Measurements from ENCODE around the gene UBAC2. TPM values are rescaled to one million over a fixed set of nuclear protein-coding genes. Genes with fewer than 3 reads are reported as not detected.

UBAC2 gene
- total and polyA plus RNA-seq, 4 experiments from 2014 or later: 88.4 to 161 (median 101) TPM

- peaks cover 46 to 51% of the 10 kb centered on the region in 2 donors for H3K36me3 Mint-ChIP-seq
These were observed 131.8 kb downstream of the UBAC2 start for GRCh38 chr13:99332456-99332855.

DNA sequence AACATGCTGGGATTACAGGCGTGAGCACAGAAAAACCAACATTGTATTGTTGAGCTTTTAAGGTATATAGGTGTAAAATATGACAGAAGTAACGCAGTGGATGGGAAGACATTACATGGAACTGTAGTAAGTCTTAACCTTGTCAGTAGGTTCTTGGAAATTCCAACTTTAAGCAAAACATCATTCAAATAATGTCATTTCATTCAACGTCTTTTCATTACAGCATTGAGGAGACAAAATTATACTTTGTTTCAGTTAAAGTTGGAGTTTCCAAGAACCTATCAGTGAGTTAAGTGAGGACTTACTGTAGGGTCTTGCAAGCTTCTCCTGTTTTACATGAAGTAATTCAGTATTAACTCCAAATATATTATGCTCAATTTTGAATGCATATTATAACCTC lies 133.6 kb downstream of the UBAC2 start:
- ChIA-PET POLR2A (ENCODE audit: partially characterized antibody) (interaction anchor here (0.9 to 3.6 kb wide), 13 partner anchors 9 to 129 kb away, joined by 3 to 31 read pairs (median 5); partner anchors contain the start of gene GPR183), CTCF (ENCODE audit: partially characterized antibody) (interaction anchor here (1.0 to 4.6 kb wide), 7 partner anchors 9 to 103 kb away, joined by 3 to 17 read pairs (median 4); no protein-coding TSS in a partner anchor)
- Mint-ChIP-seq H3K27ac (peak overlapping the region in 1 of 7 donors; percentile 65), H3K4me3 (no peak overlapping the region), H3K36me3 (peaks cover 51 to 60% of the 10 kb centered on the region in 2 donors), H3K9me3 (no peaks in the 10 kb centered on the region), H3K27me3 (no peaks in the 10 kb centered on the region), H3K4me1 (peaks cover 41 to 79% (median 62%) of the 10 kb centered on the region in 4 donors)
- no peak for DNase-seq
- Histone ChIP-seq H3K36me3 (ENCODE audit: insufficient read depth, low read length) (peaks cover 5% of the 10 kb centered on the region), H3K27ac (ENCODE audit: low read depth, low read length) (no peak overlapping the region), H3K4me3 (ENCODE audit: low read length in 2 of 2) (no peak overlapping the region), H3K9me3 (ENCODE audit: control insufficient read depth in 1 of 2, low read length in 2 of 2) (no peaks in the 10 kb centered on the region), H3K4me1 (ENCODE audit: insufficient read depth, low read length) (peaks cover 54% of the 10 kb centered on the region), H3K27me3 (ENCODE audit: insufficient read depth, low read length) (no peaks in the 10 kb centered on the region)
- intact Hi-C loops (cut with micrococcal nuclease): no loop called here

More at GRCh38 chr13:99332456-99332855, 131.8 kb downstream of the UBAC2 start:
- Histone ChIP-seq H3K9me3 (ENCODE audit: control insufficient read depth in 1 of 2, low read length in 2 of 2) (no peaks in the 10 kb centered on the region), H3K4me1 (ENCODE audit: insufficient read depth, low read length) (peaks cover 39% of the 10 kb centered on the region), H3K27ac (ENCODE audit: low read depth, low read length) (no peak overlapping the region), H3K27me3 (ENCODE audit: insufficient read depth, low read length) (no peaks in the 10 kb centered on the region), H3K36me3 (ENCODE audit: insufficient read depth, low read length) (peaks cover 5% of the 10 kb centered on the region), H3K4me3 (ENCODE audit: low read length in 2 of 2) (no peak overlapping the region)
- H3K9me3 Mint-ChIP-seq: no peaks in the 10 kb centered on the region
- POLR2A ChIA-PET (ENCODE audit: partially characterized antibody): interaction anchor here (0.7 to 1.9 kb wide), 8 partner anchors 10 to 169 kb away, joined by 3 to 6 read pairs (median 4); partner anchors contain the start of gene TM9SF2
- no peaks in the 10 kb centered on the region for H3K27me3 Mint-ChIP-seq
- H3K4me3 Mint-ChIP-seq: no peak overlapping the region
- no peak for DNase-seq
- peak overlapping the region in 1 of 7 donors; percentile 41 for H3K27ac Mint-ChIP-seq
- CTCF ChIA-PET (ENCODE audit: partially characterized antibody): interaction anchor here (1.6 to 4.6 kb wide), 2 partner anchors 20 to 104 kb away, joined by 6 to 17 read pairs; no protein-coding TSS in a partner anchor
- intact Hi-C loops (cut with micrococcal nuclease): no loop called here
- peaks cover 32 to 69% (median 50%) of the 10 kb centered on the region in 4 donors for H3K4me1 Mint-ChIP-seq

DNA sequence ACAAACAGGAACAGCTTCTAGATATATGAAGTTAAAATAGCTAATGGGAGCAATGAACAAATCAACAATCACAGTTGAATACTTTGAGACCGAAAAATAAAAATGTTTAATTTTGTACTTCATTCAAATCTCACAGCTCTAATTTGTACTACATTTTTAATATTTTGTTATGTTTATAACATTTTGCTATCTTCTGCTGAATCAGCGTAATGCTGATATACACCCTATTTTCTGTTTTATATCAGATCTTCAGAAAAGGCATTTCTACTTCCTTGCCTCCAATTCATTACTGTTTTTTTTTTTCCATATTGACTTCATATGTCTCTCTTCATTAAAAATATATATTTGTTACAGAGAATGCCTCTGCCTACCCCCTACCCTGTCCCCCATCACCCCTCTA lies 134.4 kb downstream of the UBAC2 start:
- no peaks in the 10 kb centered on the region for H3K27me3 Mint-ChIP-seq

GRCh38 chr13:99335603-99336002 lies 134.9 kb downstream of the UBAC2 start:
- Histone ChIP-seq H3K4me3 (ENCODE audit: low read length in 2 of 2) (no peak overlapping the region), H3K27me3 (ENCODE audit: insufficient read depth, low read length) (no peaks in the 10 kb centered on the region), H3K9me3 (ENCODE audit: control insufficient read depth in 1 of 2, low read length in 2 of 2) (no peaks in the 10 kb centered on the region), H3K36me3 (ENCODE audit: insufficient read depth, low read length) (peaks cover 5% of the 10 kb centered on the region), H3K4me1 (ENCODE audit: insufficient read depth, low read length) (peaks cover 68% of the 10 kb centered on the region), H3K27ac (ENCODE audit: low read depth, low read length) (no peak overlapping the region)
- Mint-ChIP-seq H3K27ac (peak overlapping the region in 6 of 7 donors; percentile 0 to 85 (median 79)), H3K36me3 (peaks cover 48 to 49% of the 10 kb centered on the region in 2 donors), H3K9me3 (no peaks in the 10 kb centered on the region), H3K27me3 (no peaks in the 10 kb centered on the region), H3K4me3 (no peak overlapping the region), H3K4me1 (peaks cover 46 to 85% (median 67%) of the 10 kb centered on the region in 4 donors)
- intact Hi-C loops (cut with micrococcal nuclease): loop anchor here (1.0 kb wide), 1 partner anchor 10 kb away; no protein-coding TSS in a partner anchor
- ChIA-PET POLR2A (ENCODE audit: partially characterized antibody) (interaction anchor here (1.1 to 3.6 kb wide), 9 partner anchors 11 to 52 kb away, joined by 3 to 31 read pairs (median 7); partner anchors contain the start of gene GPR183), CTCF (ENCODE audit: partially characterized antibody) (interaction anchor here (0.7 to 4.6 kb wide), 4 partner anchors 17 to 101 kb away, joined by 3 to 17 read pairs (median 6); partner anchors contain the start of gene GPR183)
- no peak for DNase-seq

More for the DNA sequence above, 134.4 kb downstream of the UBAC2 start:
- Mint-ChIP-seq H3K27ac (peak overlapping the region in 4 of 7 donors; percentile 54 to 81 (median 66)), H3K4me3 (no peak overlapping the region), H3K36me3 (peaks cover 48 to 51% of the 10 kb centered on the region in 2 donors), H3K9me3 (no peaks in the 10 kb centered on the region), H3K4me1 (peaks cover 45 to 80% (median 62%) of the 10 kb centered on the region in 4 donors)
- Histone ChIP-seq H3K27me3 (ENCODE audit: insufficient read depth, low read length) (no peaks in the 10 kb centered on the region), H3K27ac (ENCODE audit: low read depth, low read length) (no peak overlapping the region), H3K4me3 (ENCODE audit: low read length in 2 of 2) (no peak overlapping the region), H3K36me3 (ENCODE audit: insufficient read depth, low read length) (peaks cover 5% of the 10 kb centered on the region), H3K4me1 (ENCODE audit: insufficient read depth, low read length) (peaks cover 63% of the 10 kb centered on the region), H3K9me3 (ENCODE audit: control insufficient read depth in 1 of 2, low read length in 2 of 2) (no peaks in the 10 kb centered on the region)
- DNase-seq: no peak
- POLR2A ChIA-PET (ENCODE audit: partially characterized antibody): interaction anchor here (0.9 to 3.6 kb wide), 12 partner anchors 10 to 130 kb away, joined by 3 to 31 read pairs (median 5); partner anchors contain the start of gene GPR183
- intact Hi-C loops (cut with micrococcal nuclease): loop anchor here (1.0 kb wide), 1 partner anchor 10 kb away; no protein-coding TSS in a partner anchor
- CTCF ChIA-PET (ENCODE audit: partially characterized antibody): interaction anchor here (1.0 to 4.6 kb wide), 7 partner anchors 9 to 102 kb away, joined by 3 to 17 read pairs (median 4); partner anchors contain the start of gene GPR183

DNA sequence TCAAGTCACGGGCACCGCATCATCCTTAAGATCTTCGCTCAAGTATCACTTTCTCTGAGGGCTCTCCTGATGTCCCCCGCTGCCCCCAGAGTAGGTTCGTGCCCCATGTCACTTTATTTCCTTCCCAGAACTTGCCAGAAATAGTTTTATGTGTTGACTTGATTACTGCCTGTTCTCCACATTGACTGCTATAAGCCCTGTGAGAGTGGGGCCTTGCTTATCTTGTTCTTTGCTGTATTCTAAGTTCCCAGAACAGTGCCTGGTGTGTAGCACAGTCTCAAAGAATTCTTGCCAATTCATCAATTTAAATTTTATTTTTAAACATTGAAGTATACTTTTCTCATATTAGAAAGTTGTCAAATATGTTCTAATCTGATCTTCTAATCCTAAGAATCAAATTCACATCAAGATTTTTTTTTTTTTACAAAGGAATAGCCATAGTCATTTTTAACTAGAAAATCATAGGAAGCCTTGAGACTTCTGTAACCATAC lies 138.6 kb downstream of the UBAC2 start:
- no peaks in the 10 kb centered on the region for H3K9me3 Mint-ChIP-seq
- Histone ChIP-seq H3K4me3 (ENCODE audit: low read length in 2 of 2) (no peak overlapping the region), H3K27ac (ENCODE audit: low read depth, low read length) (peak overlapping the region; percentile 47), H3K4me1 (ENCODE audit: insufficient read depth, low read length) (peaks cover 86% of the 10 kb centered on the region), H3K36me3 (ENCODE audit: insufficient read depth, low read length) (peaks cover 29% of the 10 kb centered on the region), H3K27me3 (ENCODE audit: insufficient read depth, low read length) (no peaks in the 10 kb centered on the region), H3K9me3 (ENCODE audit: control insufficient read depth in 1 of 2, low read length in 2 of 2) (no peaks in the 10 kb centered on the region)
- peaks cover 61 to 63% of the 10 kb centered on the region in 2 donors for H3K36me3 Mint-ChIP-seq
- ChIA-PET CTCF (ENCODE audit: partially characterized antibody) (interaction anchor here (0.6 to 5.4 kb wide), 12 partner anchors 10 to 97 kb away, joined by 3 to 38 read pairs (median 6); no protein-coding TSS in a partner anchor), POLR2A (ENCODE audit: partially characterized antibody) (interaction anchor here (0.9 to 21.5 kb wide), 21 partner anchors 9 to 95 kb away, joined by 3 to 929 read pairs (median 9); partner anchors contain the start of gene GPR183)
- H3K27ac Mint-ChIP-seq: peak overlapping the region; percentile 76 to 94 (median 91)
- H3K4me3 Mint-ChIP-seq: peak overlapping the region in 7 of 8 donors; percentile 68 to 91 (median 86)
- no peak for DNase-seq
- intact Hi-C loops (cut with micrococcal nuclease): loop anchor here (2.0 kb wide), 1 partner anchor 16 kb away; no protein-coding TSS in a partner anchor
- H3K27me3 Mint-ChIP-seq: no peaks in the 10 kb centered on the region
- H3K4me1 Mint-ChIP-seq: peaks cover 67 to 97% (median 81%) of the 10 kb centered on the region in 4 donors

DNA sequence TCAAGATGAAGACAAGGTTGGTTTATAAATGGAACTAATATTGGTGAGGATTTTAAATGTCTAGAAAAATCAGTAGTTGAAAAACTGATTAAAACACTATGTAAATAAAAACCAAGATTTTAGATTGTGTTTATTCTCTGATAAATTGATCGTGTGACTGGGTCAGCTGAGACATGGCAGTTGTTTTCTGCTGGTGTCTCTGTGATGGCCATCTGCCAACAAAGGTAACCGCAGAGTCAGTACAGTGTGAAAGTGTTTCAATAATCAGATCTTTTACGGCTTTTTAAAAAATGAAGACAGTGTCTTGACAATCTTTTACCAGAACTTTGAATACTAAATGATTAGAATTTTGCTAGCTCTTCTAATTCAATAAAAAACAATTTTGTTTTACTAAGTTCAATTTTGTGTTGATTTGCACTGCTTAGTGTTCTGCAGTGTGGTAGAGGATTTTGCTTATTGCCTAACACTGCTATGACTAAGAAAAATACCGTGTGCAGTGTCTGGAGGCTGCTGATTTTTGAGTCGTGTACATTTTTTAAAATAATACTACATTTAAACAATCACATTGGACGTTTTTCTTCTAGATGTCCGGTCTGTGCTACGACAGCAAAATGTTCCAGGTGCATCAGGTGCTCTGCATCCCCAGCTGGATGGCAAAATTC lies 139.2 kb downstream of the UBAC2 start:
- DNase-seq: peak; percentile 71 to 86 (median 76)
- no peaks in the 10 kb centered on the region for H3K27me3 ChIP-seq (ENCODE audit: insufficient read depth, low read length)
- peaks cover 66 to 68% of the 10 kb centered on the region in 2 donors for H3K36me3 Mint-ChIP-seq
- no peaks in the 10 kb centered on the region for H3K27me3 Mint-ChIP-seq
- peaks cover 86% of the 10 kb centered on the region for H3K4me1 ChIP-seq (ENCODE audit: insufficient read depth, low read length)
- peak overlapping the region; percentile 76 to 94 (median 91) for H3K27ac Mint-ChIP-seq
- peaks cover 33% of the 10 kb centered on the region for H3K36me3 ChIP-seq (ENCODE audit: insufficient read depth, low read length)
- intact Hi-C loops (cut with micrococcal nuclease): loop anchor here (1.0 to 2.0 kb wide), 3 partner anchors 11 to 17 kb away; no protein-coding TSS in a partner anchor
- CTCF ChIA-PET (ENCODE audit: partially characterized antibody): interaction anchor here (1.0 to 5.4 kb wide), 13 partner anchors 9 to 96 kb away, joined by 3 to 38 read pairs (median 6); no protein-coding TSS in a partner anchor
- POLR2A ChIA-PET (ENCODE audit: partially characterized antibody): interaction anchor here (0.7 to 21.5 kb wide), 22 partner anchors 9 to 94 kb away, joined by 3 to 929 read pairs (median 6); partner anchors contain the start of gene GPR183
- H3K9me3 ChIP-seq (ENCODE audit: control insufficient read depth in 1 of 2, low read length in 2 of 2): no peaks in the 10 kb centered on the region
- peak overlapping the region; percentile 68 to 91 (median 85) for H3K4me3 Mint-ChIP-seq
- no peaks in the 10 kb centered on the region for H3K9me3 Mint-ChIP-seq
- peaks cover 71 to 97% (median 83%) of the 10 kb centered on the region in 4 donors for H3K4me1 Mint-ChIP-seq
- H3K27ac ChIP-seq (ENCODE audit: low read depth, low read length): peak overlapping the region; percentile 47
- H3K4me3 ChIP-seq (ENCODE audit: low read length in 2 of 2): peak overlapping the region; percentile 4 to 37

Measured in CD4-positive, alpha-beta memory T cell (primary cell).